ENCODE results near the gene SPAG17. TPM values are rescaled to one million over a fixed set of nuclear protein-coding genes. Genes with fewer than 3 reads are reported as not detected.

Gene SPAG17
- total RNA-seq, 2 donors from 2014 or later = 9.0 TPM; not detected in 1

GRCh38 chr1:118004312-118004711 lies 180.7 kb downstream of the SPAG17 start:
- Histone ChIP-seq H3K36me3 (no peaks in the 10 kb centered on the region), H3K9me3 (no peaks in the 10 kb centered on the region), H3K27ac (no peak overlapping the region), H3K4me1 (replicated peaks) (no peaks in the 10 kb centered on the region), H3K4me3 (no peak overlapping the region), H3K27me3 (replicated peaks; ENCODE audit: insufficient read depth) (no peaks in the 10 kb centered on the region)
- TF ChIP-seq POLR2AphosphoS5 (IDR thresholded peaks at IDR 0.05) = no peak
- TF ChIP-seq, protein P1, sequence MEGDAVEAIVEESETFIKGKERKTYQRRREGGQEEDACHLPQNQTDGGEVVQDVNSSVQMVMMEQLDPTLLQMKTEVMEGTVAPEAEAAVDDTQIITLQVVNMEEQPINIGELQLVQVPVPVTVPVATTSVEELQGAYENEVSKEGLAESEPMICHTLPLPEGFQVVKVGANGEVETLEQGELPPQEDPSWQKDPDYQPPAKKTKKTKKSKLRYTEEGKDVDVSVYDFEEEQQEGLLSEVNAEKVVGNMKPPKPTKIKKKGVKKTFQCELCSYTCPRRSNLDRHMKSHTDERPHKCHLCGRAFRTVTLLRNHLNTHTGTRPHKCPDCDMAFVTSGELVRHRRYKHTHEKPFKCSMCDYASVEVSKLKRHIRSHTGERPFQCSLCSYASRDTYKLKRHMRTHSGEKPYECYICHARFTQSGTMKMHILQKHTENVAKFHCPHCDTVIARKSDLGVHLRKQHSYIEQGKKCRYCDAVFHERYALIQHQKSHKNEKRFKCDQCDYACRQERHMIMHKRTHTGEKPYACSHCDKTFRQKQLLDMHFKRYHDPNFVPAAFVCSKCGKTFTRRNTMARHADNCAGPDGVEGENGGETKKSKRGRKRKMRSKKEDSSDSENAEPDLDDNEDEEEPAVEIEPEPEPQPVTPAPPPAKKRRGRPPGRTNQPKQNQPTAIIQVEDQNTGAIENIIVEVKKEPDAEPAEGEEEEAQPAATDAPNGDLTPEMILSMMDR (IDR thresholded peaks at IDR 0.05) = no peak
- no peak for TF ChIP-seq POLR2A (IDR thresholded peaks at IDR 0.05)
- 62% methylated on average over 5 of the region's 5 CpGs for WGBS
- DNase-seq (ENCODE audit: low spot score) = no peak
- intact Hi-C loops (cut with DNase I) = no loop called here

DNA sequence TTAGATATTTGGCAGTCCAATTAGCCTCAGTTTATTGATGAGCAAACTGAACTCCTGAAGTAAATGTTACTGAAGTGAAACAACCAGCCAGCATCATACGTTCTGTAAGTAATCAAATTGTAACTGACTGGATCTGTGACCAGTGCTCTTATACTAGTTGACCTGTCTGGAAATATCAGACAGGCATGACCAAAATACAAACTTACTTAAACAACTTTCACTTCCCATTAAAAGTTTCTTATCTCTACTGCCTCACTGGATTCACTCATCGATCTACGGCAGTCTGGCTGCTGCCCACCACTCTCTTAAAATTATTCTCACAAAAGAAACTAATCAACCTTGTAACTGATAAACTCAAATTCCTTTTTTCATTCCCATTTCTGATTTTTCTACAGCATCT lies 199.1 kb downstream of the SPAG17 start:
- Histone ChIP-seq H3K9me3 (no peaks in the 10 kb centered on the region), H3K4me3 (no peak overlapping the region), H3K27ac (no peak overlapping the region), H3K4me1 (replicated peaks) (no peaks in the 10 kb centered on the region), H3K27me3 (replicated peaks; ENCODE audit: insufficient read depth) (no peaks in the 10 kb centered on the region), H3K36me3 (no peaks in the 10 kb centered on the region)
- intact Hi-C loops (cut with DNase I) = no loop called here
- no peak for TF ChIP-seq POLR2A (IDR thresholded peaks at IDR 0.05)
- TF ChIP-seq, protein P1 (IDR thresholded peaks at IDR 0.05) = no peak
- no peak for TF ChIP-seq POLR2AphosphoS5 (IDR thresholded peaks at IDR 0.05)
- no peak for DNase-seq (ENCODE audit: low spot score)
- 65% methylated on average over 3 of the region's 3 CpGs for WGBS

GRCh38 chr1:117985239-117985638 lies 199.8 kb downstream of the SPAG17 start:
- DNase-seq (ENCODE audit: low spot score) = no peak
- Histone ChIP-seq H3K27ac (no peak overlapping the region), H3K4me3 (no peak overlapping the region), H3K27me3 (replicated peaks; ENCODE audit: insufficient read depth) (no peaks in the 10 kb centered on the region), H3K4me1 (replicated peaks) (no peaks in the 10 kb centered on the region), H3K9me3 (no peaks in the 10 kb centered on the region), H3K36me3 (no peaks in the 10 kb centered on the region)
- intact Hi-C loops (cut with DNase I) = no loop called here
- WGBS = 78% methylated on average over 1 of the region's 1 CpG
- TF ChIP-seq, protein P1 (IDR thresholded peaks at IDR 0.05) = no peak
- TF ChIP-seq POLR2AphosphoS5 (IDR thresholded peaks at IDR 0.05) (no peak), POLR2A (IDR thresholded peaks at IDR 0.05) (no peak)

DNA sequence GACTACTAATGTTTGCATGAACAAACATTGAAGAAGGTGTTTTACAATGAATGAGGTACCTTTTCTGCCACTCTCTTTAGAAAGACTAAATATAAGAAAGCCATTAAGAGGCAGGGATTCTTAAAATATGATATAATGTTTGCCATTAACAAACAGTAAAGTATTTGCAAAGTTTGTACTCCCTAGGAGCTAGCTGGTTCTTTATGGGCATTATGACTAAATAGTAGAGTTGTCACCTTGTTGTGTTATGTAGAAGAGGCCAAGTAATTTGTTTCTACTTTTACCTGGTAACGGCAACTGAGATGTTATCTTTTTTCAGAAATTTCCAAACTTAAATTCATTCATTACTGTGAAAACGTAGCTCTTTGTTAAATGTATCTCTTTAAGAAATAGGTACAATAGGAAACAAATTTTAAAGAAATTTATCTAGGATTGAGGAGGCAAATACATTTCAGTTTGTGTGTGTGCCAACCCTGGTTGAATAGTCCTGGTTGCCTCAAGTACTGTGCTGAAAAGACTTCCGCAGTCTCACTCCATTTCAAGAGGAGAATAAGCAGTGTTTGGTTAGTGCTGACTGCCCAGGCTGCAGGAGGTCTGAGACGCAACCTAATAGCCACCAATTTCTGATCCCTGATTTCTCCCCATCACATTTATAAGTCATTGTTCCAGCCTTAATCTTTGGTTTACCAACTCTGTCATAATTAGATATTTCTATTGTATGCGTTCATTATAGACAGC lies 203.4 kb downstream of the SPAG17 start:
- Histone ChIP-seq H3K36me3 (no peaks in the 10 kb centered on the region), H3K4me3 (no peak overlapping the region), H3K27ac (no peak overlapping the region), H3K9me3 (no peaks in the 10 kb centered on the region), H3K27me3 (replicated peaks; ENCODE audit: insufficient read depth) (no peaks in the 10 kb centered on the region), H3K4me1 (replicated peaks) (no peaks in the 10 kb centered on the region)
- intact Hi-C loops (cut with DNase I) = no loop called here
- WGBS = 76% methylated on average over 5 of the region's 5 CpGs
- no peak for DNase-seq (ENCODE audit: low spot score)
- TF ChIP-seq POLR2AphosphoS5 (IDR thresholded peaks at IDR 0.05) (no peak), POLR2A (IDR thresholded peaks at IDR 0.05) (no peak)
- TF ChIP-seq, protein P1 (IDR thresholded peaks at IDR 0.05) = no peak

- intact Hi-C loops (cut with DNase I) = no loop called here
- TF ChIP-seq POLR2AphosphoS5 (IDR thresholded peaks at IDR 0.05) = no peak
- TF ChIP-seq, protein P1 (IDR thresholded peaks at IDR 0.05) = no peak
- TF ChIP-seq POLR2A (IDR thresholded peaks at IDR 0.05) = no peak
- Histone ChIP-seq H3K4me3 (no peak overlapping the region), H3K4me1 (replicated peaks) (no peaks in the 10 kb centered on the region), H3K9me3 (no peaks in the 10 kb centered on the region), H3K36me3 (no peaks in the 10 kb centered on the region), H3K27me3 (replicated peaks; ENCODE audit: insufficient read depth) (no peaks in the 10 kb centered on the region), H3K27ac (no peak overlapping the region)
- WGBS = 93% methylated on average over 3 of the region's 3 CpGs
- no peak for DNase-seq (ENCODE audit: low spot score)
These were observed 208.6 kb downstream of the SPAG17 start for GRCh38 chr1:117976381-117976780.
